Ishikawa (cell line): ENCODE data around the gene RIPK3.

Source experiments
- CEBPB ChIP-seq: IDR thresholded peaks from 2 replicates; pipeline ENCODE4 v1.6.1; 2012
- CREB1 ChIP-seq: IDR thresholded peaks from 2 replicates; pipeline ENCODE4 v1.6.1; 2012; ENCODE audit warnings: low read depth
- EGR1 ChIP-seq: IDR thresholded peaks from 2 replicates; pipeline ENCODE4 v1.6.1; 2012
- EP300 ChIP-seq: IDR thresholded peaks from 2 replicates; pipeline ENCODE4 v1.6.1; 2012; ENCODE audit warnings: borderline replicate concordance
- FOXM1 ChIP-seq: IDR thresholded peaks from 2 replicates; pipeline ENCODE4 v1.6.1; 2012; ENCODE audit warnings: low read depth, borderline replicate concordance
- MAX ChIP-seq: IDR thresholded peaks from 2 replicates; pipeline ENCODE4 v1.6.1; 2012
- NFIC ChIP-seq: IDR thresholded peaks from 2 replicates; pipeline ENCODE4 v1.6.1; 2012
- REST ChIP-seq: IDR thresholded peaks from 2 replicates; pipeline ENCODE4 v1.6.1; 2012; ENCODE audit warnings: low read depth, mild to moderate bottlenecking
- TAF1 ChIP-seq: IDR thresholded peaks from 2 replicates; pipeline ENCODE4 v1.6.1; 2012; ENCODE audit warnings: low read depth, mild to moderate bottlenecking
- TEAD4 ChIP-seq: IDR thresholded peaks from 2 replicates; pipeline ENCODE4 v1.6.1; 2012
- USF1 ChIP-seq: IDR thresholded peaks from 2 replicates; pipeline ENCODE4 v1.6.1; 2012
- YY1 ChIP-seq: IDR thresholded peaks from 2 replicates; pipeline ENCODE4 v1.6.1; 2012; ENCODE audit warnings: low read depth
- ZBTB7A ChIP-seq: IDR thresholded peaks from 2 replicates; pipeline ENCODE4 v1.6.1; 2012; ENCODE audit warnings: low read depth

- TF ChIP-seq USF1, result no peak
- no peak for TF ChIP-seq TAF1
- no peak for TF ChIP-seq CREB1
- TF ChIP-seq ZBTB7A, result no peak; the same call in 1 of the 2 replicates
- no peak for TF ChIP-seq MAX
- TF ChIP-seq REST, result no peak
- no peak for TF ChIP-seq YY1
- no peak for TF ChIP-seq EP300
- no peak for TF ChIP-seq TEAD4
- no peak for TF ChIP-seq NFIC
- TF ChIP-seq EGR1, result no peak
- no peak for TF ChIP-seq CEBPB
- TF ChIP-seq FOXM1, result no peak
These were observed 28.9 kb upstream of the RIPK3 start for GRCh38 chr14:24368562-24369252.
